Measurements from ENCODE around the gene RBM4. TPM values are rescaled to one million over a fixed set of nuclear protein-coding genes. Genes with fewer than 3 reads are reported as not detected.

RBM4 gene
- total RNA-seq, 5 donors from 2014 or later (not counting 1 experiment from before 2014, with no cell fraction given), result 163 to 233 (median 181) TPM

GRCh38 chr11:66691311-66691980 lies 52.9 kb downstream of the RBM4 start:
- Mint-ChIP-seq H3K4me1 (peaks cover 0 to 2% (median 0%) of the 10 kb centered on the region in 3 donors), H3K36me3 (no peaks in the 10 kb centered on the region), H3K4me3 (no peak overlapping the region), H3K27ac (no peak overlapping the region), H3K27me3 (peaks cover 0 to 1% of the 10 kb centered on the region in 2 donors), H3K9me3 (no peaks in the 10 kb centered on the region)
- ATAC-seq (replicated peaks in 1 of 4), result no peak
- no peaks in the 10 kb centered on the region for H3K9me3 ChIP-seq
- no peak for DNase-seq
- 85% methylated on average over 26 of the region's 38 CpGs for WGBS (ENCODE audit: insufficient coverage)
- POLR2A ChIA-PET, result no interaction called here
- no peak overlapping the region for H3K4me3 ChIP-seq (ENCODE audit: control insufficient read depth in 1 of 2, extremely low read depth in 1 of 2, low read length in 1 of 2)
- H3K4me1 ChIP-seq (ENCODE audit: control insufficient read depth in 1 of 2, extremely low read depth in 1 of 2, insufficient read depth in 2 of 2, low read length in 2 of 2), result no peaks in the 10 kb centered on the region
- no peak overlapping the region for H3K27ac ChIP-seq (ENCODE audit: low read length)
- H3K27me3 ChIP-seq (replicated peaks in 1 of 2; ENCODE audit: control insufficient read depth in 2 of 2, extremely low read depth in 1 of 2, insufficient read depth in 2 of 2, low read length in 1 of 2), result peaks cover 0 to 40% of the 10 kb centered on the region in 2 experiments
- H3K36me3 ChIP-seq (ENCODE audit: control insufficient read depth in 2 of 2, extremely low read depth in 1 of 2, insufficient read depth in 1 of 2, low read length in 1 of 2), result no peaks in the 10 kb centered on the region
- CTCF ChIA-PET, result no interaction called here

- ChIA-PET POLR2A (no interaction called here), CTCF (interaction anchor here (0.6 to 0.8 kb wide), 3 partner anchors 140 to 142 kb away, joined by 3 to 6 read pairs (median 5); no protein-coding TSS in a partner anchor)
- WGBS (ENCODE audit: insufficient coverage), result 88% methylated on average over 17 of the region's 18 CpGs
- Mint-ChIP-seq H3K4me1 (peaks cover 0 to 2% (median 0%) of the 10 kb centered on the region in 3 donors), H3K4me3 (no peak overlapping the region), H3K27ac (no peak overlapping the region), H3K36me3 (no peaks in the 10 kb centered on the region), H3K27me3 (peaks cover 0 to 1% of the 10 kb centered on the region in 2 donors), H3K9me3 (no peaks in the 10 kb centered on the region)
- Histone ChIP-seq H3K27ac (ENCODE audit: low read length) (no peak overlapping the region), H3K36me3 (ENCODE audit: control insufficient read depth in 2 of 2, extremely low read depth in 1 of 2, insufficient read depth in 1 of 2, low read length in 1 of 2) (no peaks in the 10 kb centered on the region), H3K4me3 (ENCODE audit: control insufficient read depth in 1 of 2, extremely low read depth in 1 of 2, low read length in 1 of 2) (no peak overlapping the region), H3K4me1 (ENCODE audit: control insufficient read depth in 1 of 2, extremely low read depth in 1 of 2, insufficient read depth in 2 of 2, low read length in 2 of 2) (no peaks in the 10 kb centered on the region), H3K27me3 (replicated peaks in 1 of 2; ENCODE audit: control insufficient read depth in 2 of 2, extremely low read depth in 1 of 2, insufficient read depth in 2 of 2, low read length in 1 of 2) (peaks cover 0 to 40% of the 10 kb centered on the region in 2 experiments), H3K9me3 (no peaks in the 10 kb centered on the region)
- DNase-seq (no peak), ATAC-seq (replicated peaks in 1 of 4) (no peak)
These were observed 53.9 kb downstream of the RBM4 start for GRCh38 chr11:66692446-66692845.

DNA sequence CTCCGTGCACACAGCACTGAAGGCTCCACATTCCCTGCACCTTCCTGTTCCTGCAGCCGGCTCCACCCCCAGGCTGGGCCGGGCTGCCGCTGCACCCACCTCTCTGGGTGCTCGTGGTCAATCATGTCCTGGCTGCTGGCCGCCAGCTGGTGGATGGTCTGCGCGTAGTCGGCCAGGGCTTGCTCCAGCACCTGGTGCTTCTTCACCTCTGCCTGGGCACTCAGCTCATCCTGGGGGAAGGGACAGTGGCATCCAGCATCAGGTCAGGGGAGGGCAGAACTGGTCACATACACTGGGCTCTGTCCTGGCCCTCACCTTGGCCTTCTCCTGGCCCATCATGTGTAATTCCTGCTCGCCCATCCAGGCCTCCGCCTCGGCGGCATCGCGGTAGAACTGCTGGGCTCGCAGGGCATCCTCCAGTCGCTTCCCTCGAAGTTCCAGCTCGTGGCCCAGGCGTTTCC lies 54.4 kb downstream of the RBM4 start:
- Mint-ChIP-seq H3K4me3 (no peak overlapping the region), H3K4me1 (peaks cover 0 to 2% (median 0%) of the 10 kb centered on the region in 3 donors), H3K27ac (no peak overlapping the region), H3K27me3 (peaks cover 0 to 1% of the 10 kb centered on the region in 2 donors), H3K36me3 (no peaks in the 10 kb centered on the region), H3K9me3 (no peaks in the 10 kb centered on the region)
- ChIA-PET CTCF (interaction anchor here (0.6 to 0.8 kb wide), 2 partner anchors 139 to 142 kb away, joined by 3 to 5 read pairs; no protein-coding TSS in a partner anchor), POLR2A (no interaction called here)
- no peak for ATAC-seq (replicated peaks in 1 of 4)
- no peaks in the 10 kb centered on the region for H3K9me3 ChIP-seq
- no peak overlapping the region for H3K4me3 ChIP-seq (ENCODE audit: control insufficient read depth in 1 of 2, extremely low read depth in 1 of 2, low read length in 1 of 2)
- DNase-seq, result no peak
- WGBS (ENCODE audit: insufficient coverage), result 84% methylated on average over 20 of the region's 20 CpGs
- H3K27me3 ChIP-seq (replicated peaks in 1 of 2; ENCODE audit: control insufficient read depth in 2 of 2, extremely low read depth in 1 of 2, insufficient read depth in 2 of 2, low read length in 1 of 2), result peaks cover 0 to 40% of the 10 kb centered on the region in 2 experiments
- H3K4me1 ChIP-seq (ENCODE audit: control insufficient read depth in 1 of 2, extremely low read depth in 1 of 2, insufficient read depth in 2 of 2, low read length in 2 of 2), result no peaks in the 10 kb centered on the region
- no peak overlapping the region for H3K27ac ChIP-seq (ENCODE audit: low read length)
- no peaks in the 10 kb centered on the region for H3K36me3 ChIP-seq (ENCODE audit: control insufficient read depth in 2 of 2, extremely low read depth in 1 of 2, insufficient read depth in 1 of 2, low read length in 1 of 2)

- no peak overlapping the region for H3K4me3 ChIP-seq (ENCODE audit: control insufficient read depth in 1 of 2, extremely low read depth in 1 of 2, low read length in 1 of 2)
- no peak for ATAC-seq (replicated peaks in 1 of 4)
- no peaks in the 10 kb centered on the region for H3K4me1 ChIP-seq (ENCODE audit: control insufficient read depth in 1 of 2, extremely low read depth in 1 of 2, insufficient read depth in 2 of 2, low read length in 2 of 2)
- no peak overlapping the region for H3K27ac ChIP-seq (ENCODE audit: low read length)
- peaks cover 0 to 1% of the 10 kb centered on the region in 2 donors for H3K27me3 Mint-ChIP-seq
- peaks cover 0 to 38% of the 10 kb centered on the region in 2 experiments for H3K27me3 ChIP-seq (replicated peaks in 1 of 2; ENCODE audit: control insufficient read depth in 2 of 2, extremely low read depth in 1 of 2, insufficient read depth in 2 of 2, low read length in 1 of 2)
- no peaks in the 10 kb centered on the region for H3K9me3 Mint-ChIP-seq
- POLR2A ChIA-PET, result interaction anchor here in 1 of 2 donors (0.6 kb wide), 1 partner anchor 59 kb away, joined by 3 read pairs; no protein-coding TSS in a partner anchor
- H3K36me3 ChIP-seq (ENCODE audit: control insufficient read depth in 2 of 2, extremely low read depth in 1 of 2, insufficient read depth in 1 of 2, low read length in 1 of 2), result no peaks in the 10 kb centered on the region
- H3K27ac Mint-ChIP-seq, result no peak overlapping the region
- DNase-seq, result no peak
- no peaks in the 10 kb centered on the region for H3K9me3 ChIP-seq
- peaks cover 0 to 2% (median 0%) of the 10 kb centered on the region in 3 donors for H3K4me1 Mint-ChIP-seq
- no peaks in the 10 kb centered on the region for H3K36me3 Mint-ChIP-seq
- H3K4me3 Mint-ChIP-seq, result no peak overlapping the region
- 91% methylated on average over 14 of the region's 15 CpGs for WGBS (ENCODE audit: insufficient coverage)
- CTCF ChIA-PET, result interaction anchor here in 1 of 2 donors (0.8 to 1.0 kb wide), 2 partner anchors 8 to 141 kb away, joined by 3 to 4 read pairs; no protein-coding TSS in a partner anchor
These were observed 55.0 kb downstream of the RBM4 start for GRCh38 chr11:66693356-66694055.

DNA sequence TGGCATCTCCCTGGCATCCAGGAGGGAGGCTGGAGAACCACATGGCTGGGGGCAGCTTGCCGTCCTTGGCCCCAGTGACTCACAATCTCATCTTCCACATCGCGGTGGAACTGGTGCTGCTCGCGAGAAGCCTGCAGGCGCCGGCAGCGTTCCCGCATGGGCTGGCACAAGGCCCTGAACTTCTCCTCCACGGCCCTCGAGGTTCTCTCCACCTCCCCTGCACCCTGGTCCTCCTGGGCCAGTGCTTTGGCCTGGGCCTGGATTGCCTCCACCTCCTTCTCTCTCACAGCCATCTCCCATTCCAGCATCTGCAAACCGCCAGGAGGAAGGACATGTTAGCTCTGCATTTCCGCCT lies 55.5 kb downstream of the RBM4 start:
- H3K36me3 Mint-ChIP-seq, result no peaks in the 10 kb centered on the region
- whole genome bisulfite sequencing (ENCODE audit: insufficient coverage), result 85% methylated on average over 13 of the region's 13 CpGs
- ATAC-seq (replicated peaks in 1 of 4) (no peak), DNase-seq (no peak)
- H3K9me3 ChIP-seq, result no peaks in the 10 kb centered on the region
- no peak overlapping the region for H3K27ac ChIP-seq (ENCODE audit: low read length)
- ChIA-PET CTCF (interaction anchor here in 1 of 2 donors (1.0 kb wide), 1 partner anchor 8 kb away, joined by 4 read pairs; no protein-coding TSS in a partner anchor), POLR2A (interaction anchor here in 1 of 2 donors (0.6 kb wide), 1 partner anchor 59 kb away, joined by 3 read pairs; no protein-coding TSS in a partner anchor)
- peaks cover 0 to 36% of the 10 kb centered on the region in 2 experiments for H3K27me3 ChIP-seq (replicated peaks in 1 of 2; ENCODE audit: control insufficient read depth in 2 of 2, extremely low read depth in 1 of 2, insufficient read depth in 2 of 2, low read length in 1 of 2)
- no peak overlapping the region for H3K27ac Mint-ChIP-seq
- peaks cover 0 to 2% (median 0%) of the 10 kb centered on the region in 3 donors for H3K4me1 Mint-ChIP-seq
- H3K4me3 Mint-ChIP-seq, result no peak overlapping the region
- no peaks in the 10 kb centered on the region for H3K36me3 ChIP-seq (ENCODE audit: control insufficient read depth in 2 of 2, extremely low read depth in 1 of 2, insufficient read depth in 1 of 2, low read length in 1 of 2)
- H3K4me3 ChIP-seq (ENCODE audit: control insufficient read depth in 1 of 2, extremely low read depth in 1 of 2, low read length in 1 of 2), result no peak overlapping the region
- H3K9me3 Mint-ChIP-seq, result no peaks in the 10 kb centered on the region
- H3K27me3 Mint-ChIP-seq, result peaks cover 0 to 1% of the 10 kb centered on the region in 2 donors
- H3K4me1 ChIP-seq (ENCODE audit: control insufficient read depth in 1 of 2, extremely low read depth in 1 of 2, insufficient read depth in 2 of 2, low read length in 2 of 2), result no peaks in the 10 kb centered on the region

GRCh38 chr11:66694732-66695207 lies 56.3 kb downstream of the RBM4 start:
- Histone ChIP-seq H3K4me1 (ENCODE audit: control insufficient read depth in 1 of 2, extremely low read depth in 1 of 2, insufficient read depth in 2 of 2, low read length in 2 of 2) (no peaks in the 10 kb centered on the region), H3K27ac (ENCODE audit: low read length) (no peak overlapping the region), H3K36me3 (ENCODE audit: control insufficient read depth in 2 of 2, extremely low read depth in 1 of 2, insufficient read depth in 1 of 2, low read length in 1 of 2) (no peaks in the 10 kb centered on the region), H3K9me3 (no peaks in the 10 kb centered on the region), H3K4me3 (ENCODE audit: control insufficient read depth in 1 of 2, extremely low read depth in 1 of 2, low read length in 1 of 2) (no peak overlapping the region), H3K27me3 (replicated peaks in 1 of 2; ENCODE audit: control insufficient read depth in 2 of 2, extremely low read depth in 1 of 2, insufficient read depth in 2 of 2, low read length in 1 of 2) (peaks cover 0 to 36% of the 10 kb centered on the region in 2 experiments)
- ChIA-PET CTCF (interaction anchor here in 1 of 2 donors (0.5 kb wide), 1 partner anchor 138 kb away, joined by 3 read pairs; no protein-coding TSS in a partner anchor), POLR2A (no interaction called here)
- no peaks in the 10 kb centered on the region for H3K9me3 Mint-ChIP-seq
- peaks cover 0 to 2% (median 0%) of the 10 kb centered on the region in 3 donors for H3K4me1 Mint-ChIP-seq
- H3K4me3 Mint-ChIP-seq, result no peak overlapping the region
- ATAC-seq (replicated peaks in 1 of 4) (peak; percentile 76 to 94 (median 82)), DNase-seq (peak; percentile 57 to 91 (median 78))
- H3K36me3 Mint-ChIP-seq, result no peaks in the 10 kb centered on the region
- WGBS (ENCODE audit: insufficient coverage), result 31% methylated on average over 6 of the region's 6 CpGs
- peaks cover 0 to 1% of the 10 kb centered on the region in 2 donors for H3K27me3 Mint-ChIP-seq
- H3K27ac Mint-ChIP-seq, result no peak overlapping the region
